ENCODE data around the gene UPK3BL1.
"Not testable (repeated sequence)": the region's sequence is repeated elsewhere in the genome, so short reads cannot be mapped to it uniquely, and the experiment has no call there.

UPK3BL1 gene

DNA sequence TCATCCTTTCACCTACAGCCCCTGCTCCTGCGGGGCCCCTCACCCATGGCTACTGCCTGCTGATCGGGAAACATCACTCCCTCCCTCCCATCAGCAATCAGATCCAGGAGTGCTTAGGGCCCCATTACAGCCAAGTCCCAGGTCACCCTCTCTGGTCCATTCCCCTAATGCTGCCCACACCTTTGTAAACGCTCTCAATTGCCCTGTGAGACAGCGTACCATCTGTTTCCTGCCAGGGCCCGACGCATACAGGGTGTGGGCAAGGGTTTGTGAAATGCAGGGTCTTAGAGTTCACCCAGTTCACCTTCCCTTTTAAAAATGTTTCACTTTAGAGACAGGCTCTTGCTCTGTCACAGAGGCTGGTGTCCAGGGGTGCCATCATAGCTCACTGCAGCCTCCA, 8.3 kb downstream of the UPK3BL1 start:
- DNase-seq (ENCODE audit: insufficient read length, low spot score); FAIRE-seq: not testable (repeated sequence)

GRCh38 chr7:102630622-102631021, 12.0 kb downstream of the UPK3BL1 start:
- not testable (repeated sequence) for DNase-seq (ENCODE audit: insufficient read length, low spot score); FAIRE-seq

GRCh38 chr7:102627271-102627904, 15.2 kb downstream of the UPK3BL1 start:
- DNase-seq (ENCODE audit: insufficient read length, low spot score); FAIRE-seq: not testable (repeated sequence)

GRCh38 chr7:102618122-102618521, 24.5 kb downstream of the UPK3BL1 start:
- FAIRE-seq; DNase-seq (ENCODE audit: insufficient read length, low spot score): not testable (repeated sequence)

GRCh38 chr7:102616507-102617125, 26.0 kb downstream of the UPK3BL1 start, which contains the start of gene RASA4:
Gene RASA4, minus strand, starts transcription at chr7:102616756. Its CDS starts 67 bp downstream, at chr7:102616689.
- not testable (repeated sequence) for DNase-seq (ENCODE audit: insufficient read length, low spot score)
- peak; percentile 51 for FAIRE-seq

GRCh38 chr7:102615930-102616329, 26.7 kb downstream of the UPK3BL1 start:
- DNase-seq (ENCODE audit: insufficient read length, low spot score); FAIRE-seq: not testable (repeated sequence)

GRCh38 chr7:102614873-102615272, 27.7 kb downstream of the UPK3BL1 start:
- not testable (repeated sequence) for FAIRE-seq

GRCh38 chr7:102614346-102614697, 28.3 kb downstream of the UPK3BL1 start:
- not testable (repeated sequence) for FAIRE-seq; DNase-seq (ENCODE audit: insufficient read length, low spot score)

More at GRCh38 chr7:102614873-102615272, 27.7 kb downstream of the UPK3BL1 start:
- not testable (repeated sequence) for DNase-seq (ENCODE audit: insufficient read length, low spot score)

DNA sequence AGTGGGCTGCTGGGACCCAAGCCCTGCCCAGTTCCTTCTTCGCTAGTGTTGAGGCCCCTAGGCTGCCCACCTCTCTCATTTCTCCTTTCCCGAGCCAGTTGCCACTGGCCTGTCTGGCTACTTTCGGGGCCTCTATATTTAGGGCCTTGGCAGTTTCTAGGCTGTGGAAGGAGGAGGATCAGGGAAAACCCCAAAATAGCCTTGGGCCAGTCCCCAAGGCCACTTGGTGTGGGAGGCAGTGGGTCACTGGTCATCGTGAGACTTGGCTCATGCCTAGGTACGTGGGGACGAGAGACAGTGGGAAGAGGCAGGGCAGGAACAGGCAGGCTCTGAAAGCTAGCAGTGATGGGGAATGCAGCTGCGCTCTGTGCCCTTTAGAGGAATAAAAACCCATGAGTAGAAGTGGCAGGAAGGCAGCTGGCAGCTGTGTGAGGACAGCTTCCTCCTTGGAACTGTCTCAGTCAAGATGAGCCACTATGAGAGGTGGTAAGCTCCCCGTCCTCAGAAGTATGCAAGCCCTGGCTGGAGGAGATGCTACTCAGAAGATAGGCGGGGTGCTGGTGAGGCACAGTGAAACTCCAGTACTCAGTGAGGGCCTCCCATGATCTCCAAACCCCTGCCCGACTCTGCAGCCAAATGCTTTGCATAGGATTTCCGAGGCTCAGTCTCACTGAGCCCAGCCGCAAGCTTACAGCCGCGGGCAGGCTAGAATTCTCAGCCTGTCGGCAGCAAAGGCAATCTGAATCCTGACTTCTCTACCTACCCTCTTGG, 28.8 kb downstream of the UPK3BL1 start:
- not testable (repeated sequence) for DNase-seq (ENCODE audit: insufficient read length, low spot score)
- peak; percentile 100 for FAIRE-seq

DNA sequence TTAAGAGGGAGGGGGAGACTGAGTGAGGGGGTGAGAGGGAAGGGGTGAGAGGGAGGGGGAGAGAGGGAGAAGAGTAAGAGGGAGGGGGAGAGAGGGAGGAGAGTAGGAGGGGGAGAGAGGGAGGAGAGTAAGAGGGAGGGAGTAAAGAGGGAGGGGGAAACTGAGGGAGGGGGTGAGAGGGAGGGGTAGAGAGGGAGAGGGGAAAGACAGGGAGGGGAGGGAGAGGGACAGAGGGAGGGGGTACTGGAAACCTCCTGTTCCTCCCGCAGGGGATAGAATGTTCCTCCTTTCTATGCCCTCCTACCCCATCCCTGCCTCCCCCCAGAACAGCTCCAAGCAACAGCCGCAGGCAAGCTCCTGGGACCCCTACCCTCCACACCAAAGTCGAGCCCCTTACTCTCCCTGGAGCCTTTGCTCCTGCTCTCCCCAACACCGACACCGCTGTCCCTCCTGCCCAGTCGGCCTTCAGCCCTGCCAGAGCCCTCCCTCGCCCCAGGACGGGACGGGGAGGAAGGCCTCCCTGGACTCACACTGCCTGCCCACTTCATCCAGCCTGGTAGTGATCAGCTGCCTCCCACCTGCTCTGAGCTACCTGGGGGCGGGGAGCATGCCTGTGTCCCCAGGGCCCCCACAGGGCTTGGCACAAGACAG, 30.8 kb downstream of the UPK3BL1 start:
- not testable (repeated sequence) for FAIRE-seq; DNase-seq (ENCODE audit: insufficient read length, low spot score)

- DNase-seq (ENCODE audit: insufficient read length, low spot score): not testable (repeated sequence)
- FAIRE-seq: peak; percentile 94
Measured at GRCh38 chr7:102611013-102611674, 31.4 kb downstream of the UPK3BL1 start.

GRCh38 chr7:102610441-102610840, 32.1 kb downstream of the UPK3BL1 start:
- DNase-seq (ENCODE audit: insufficient read length, low spot score); FAIRE-seq: not testable (repeated sequence)

DNA sequence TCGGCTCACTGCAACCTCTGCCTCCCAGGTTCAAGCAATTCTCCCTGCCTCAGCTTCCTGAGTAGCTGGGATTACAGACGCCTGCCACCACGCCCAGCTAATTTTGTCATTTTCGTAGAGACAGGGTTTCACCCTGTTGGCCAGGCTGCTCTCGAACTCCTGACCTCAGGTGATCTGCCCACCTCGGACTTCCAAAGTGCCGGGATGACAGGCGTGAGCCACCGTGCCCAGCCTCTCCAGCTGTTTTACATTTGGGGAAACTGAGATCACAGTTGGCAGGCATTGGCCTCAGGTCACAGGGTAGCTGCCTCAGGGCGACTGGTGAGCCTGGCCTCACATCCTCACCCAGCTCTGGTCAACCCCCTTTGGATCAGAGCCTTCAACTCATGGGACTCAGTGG, 32.9 kb downstream of the UPK3BL1 start:
- FAIRE-seq: not testable (repeated sequence)

GRCh38 chr7:102606848-102607247, 35.7 kb downstream of the UPK3BL1 start:
- not testable (repeated sequence) for DNase-seq (ENCODE audit: insufficient read length, low spot score); FAIRE-seq

More for the DNA sequence above, 32.9 kb downstream of the UPK3BL1 start:
- not testable (repeated sequence) for DNase-seq (ENCODE audit: insufficient read length, low spot score)

DNA sequence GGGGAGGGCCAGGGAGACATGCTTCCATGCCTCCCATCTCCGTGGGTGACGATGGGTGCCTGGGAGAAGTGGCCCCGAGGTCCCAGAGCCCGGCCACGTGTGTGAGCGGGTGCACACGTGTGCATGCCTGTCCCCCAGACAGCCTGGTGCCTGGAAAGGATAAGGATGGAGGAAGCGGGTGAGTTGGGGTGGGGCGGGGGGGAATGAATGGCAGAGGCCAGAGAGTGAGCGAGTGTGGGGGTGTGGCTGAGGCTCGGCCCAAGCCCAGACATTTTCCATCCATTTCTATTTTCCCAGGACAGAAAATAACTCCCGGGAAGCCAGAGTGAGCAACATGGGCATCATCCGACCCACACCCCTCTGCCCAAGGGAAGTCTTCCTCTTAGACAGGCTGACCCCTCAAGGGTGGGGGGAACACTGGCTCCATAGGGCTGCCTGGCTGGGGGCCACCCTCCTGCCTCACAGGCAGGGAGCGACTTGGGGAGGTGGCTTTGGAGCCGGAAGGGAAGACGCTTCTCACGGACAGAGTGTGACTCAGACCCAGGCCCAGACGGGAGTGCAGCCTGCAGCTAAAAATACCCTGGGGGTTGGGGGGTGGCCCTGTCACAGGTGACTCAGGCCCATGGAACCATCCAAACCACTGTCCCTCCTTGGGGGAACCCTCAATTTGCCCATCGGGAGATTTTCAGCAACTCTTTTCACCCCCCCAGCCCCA, 38.0 kb downstream of the UPK3BL1 start:
- DNase-seq (ENCODE audit: insufficient read length, low spot score); FAIRE-seq: not testable (repeated sequence)

GRCh38 chr7:102602317-102602716, 40.3 kb downstream of the UPK3BL1 start:
- FAIRE-seq; DNase-seq (ENCODE audit: insufficient read length, low spot score): not testable (repeated sequence)

DNA sequence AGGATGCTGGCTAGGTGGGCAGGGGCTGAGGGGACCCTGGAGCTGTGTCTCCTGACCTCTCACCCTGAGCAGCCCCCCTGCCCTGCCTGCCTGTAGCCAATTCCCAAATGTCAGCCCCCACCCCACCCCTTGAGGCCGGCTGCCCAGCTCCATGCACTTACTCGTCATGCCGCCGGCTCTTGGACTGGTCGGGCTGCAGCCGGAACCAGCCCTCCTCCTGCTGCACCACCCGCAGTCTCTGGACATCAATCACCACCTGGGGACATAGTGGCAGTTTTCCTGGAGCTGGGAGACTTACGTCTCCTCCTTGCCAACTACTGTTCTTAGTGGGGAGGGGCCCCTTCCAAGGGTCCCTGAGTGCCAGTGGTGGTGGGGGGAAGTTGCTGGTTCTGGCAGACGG, 42.9 kb downstream of the UPK3BL1 start:
- not testable (repeated sequence) for FAIRE-seq; DNase-seq (ENCODE audit: insufficient read length, low spot score)

DNA sequence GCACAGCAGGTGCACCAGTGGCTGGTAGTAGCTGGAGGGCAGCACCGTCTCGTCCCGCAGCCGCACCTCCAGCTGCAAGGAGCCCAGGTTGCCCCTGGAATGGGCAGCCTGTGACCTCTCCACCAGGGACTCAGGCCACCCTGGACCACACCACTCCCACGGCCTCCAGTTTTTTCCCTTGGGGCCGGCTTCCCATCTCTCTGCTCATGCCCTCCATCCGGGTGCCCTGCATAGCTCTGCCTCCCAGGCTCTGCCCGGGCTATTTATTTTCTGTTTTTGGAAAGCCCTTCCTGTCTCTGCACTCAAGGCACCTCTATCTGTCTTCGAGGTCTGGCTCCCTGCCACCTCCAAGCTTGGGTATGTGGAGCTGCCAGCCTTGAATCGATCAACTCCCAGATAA, 46.6 kb downstream of the UPK3BL1 start:
- not testable (repeated sequence) for FAIRE-seq; DNase-seq (ENCODE audit: insufficient read length, low spot score)

DNA sequence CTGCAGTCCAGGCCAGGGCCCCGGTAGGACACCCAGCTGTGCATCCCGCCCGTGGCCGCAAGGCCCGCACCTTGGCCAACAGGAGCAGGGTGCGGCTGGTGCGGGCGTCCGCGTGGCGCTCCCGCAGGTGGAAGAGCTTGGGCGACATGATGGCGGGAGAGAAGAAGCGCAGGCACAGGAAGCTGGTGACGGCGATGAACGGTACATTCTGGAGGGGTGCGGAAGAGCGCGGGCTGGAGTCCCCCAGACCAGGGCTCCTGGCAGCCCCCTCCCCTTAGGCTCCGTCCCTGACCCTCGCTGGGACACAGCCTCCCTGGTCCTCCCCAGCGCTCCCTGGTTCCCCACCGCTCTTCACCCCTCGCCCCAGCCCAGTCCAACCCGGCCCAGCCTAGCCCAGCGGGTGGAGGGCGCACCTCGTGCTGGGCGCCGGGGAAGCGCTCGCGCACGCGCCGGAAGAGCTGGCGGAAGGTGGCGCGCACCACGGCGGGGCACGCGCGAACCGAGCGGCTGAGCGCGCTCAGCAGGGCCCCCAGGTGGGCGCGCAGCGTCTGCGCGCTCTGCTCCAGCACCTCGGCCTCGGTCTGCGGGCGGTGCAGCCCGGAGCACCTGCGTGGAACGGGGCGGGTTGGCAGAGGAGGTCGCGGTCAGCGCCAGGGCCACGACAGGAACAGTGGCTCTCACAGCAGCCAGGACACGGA, 48.8 kb downstream of the UPK3BL1 start:
- DNase-seq (ENCODE audit: insufficient read length, low spot score); FAIRE-seq: not testable (repeated sequence)

Data from GM19239 (cell line).